Astrocyte of the spinal cord (primary cell): ENCODE results near the gene CCNB1IP1.

Experiments used
- DNase-seq: peaks from one replicate; pipeline ENCODE4 v3.0.0; 2011; ENCODE audit warnings: low read depth, low spot score
- H3K4me3 ChIP-seq: 2 replicates; pipeline ENCODE4 v1.5.1; 2011; ENCODE audit warnings: low read depth, mild to moderate bottlenecking, low read length, moderate library complexity
- CTCF ChIP-seq: IDR thresholded peaks from 2 replicates; pipeline ENCODE4 v1.5.1; 2012; ENCODE audit warnings: low read depth, mild to moderate bottlenecking, low read length, inconsistent platforms
- in situ Hi-C: cut with HindIII; loops from 2 replicates; pipeline ENCODE4 v1.10.0; 2017; ENCODE audit warnings: low sequenced_read_pairs

The CCNB1IP1 gene

DNA sequence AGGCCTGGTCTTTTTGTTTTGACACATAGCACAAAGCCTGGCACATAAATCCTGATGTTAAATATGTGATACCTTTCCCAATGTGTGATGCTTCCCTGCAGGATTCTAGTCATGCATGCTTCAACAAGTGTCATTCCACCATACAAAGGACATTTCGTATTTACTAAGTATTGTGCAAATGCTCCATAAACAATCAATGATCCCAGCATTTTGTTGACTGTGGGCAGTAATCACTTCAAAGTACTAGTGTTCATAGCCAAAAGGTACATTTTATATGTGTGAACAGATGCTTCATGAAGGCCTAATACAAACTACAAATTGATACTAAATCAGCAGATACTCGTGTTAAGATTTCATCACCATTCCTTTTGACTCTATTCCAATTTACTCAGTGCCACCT is 4.4 kb downstream of the CCNB1IP1 start:
- no peak for DNase-seq
- in situ Hi-C loops: no loop called here
- no peak overlapping the region for H3K4me3 ChIP-seq
- no peak for TF ChIP-seq CTCF

GRCh38 chr14:20327005-20327869 is 5.8 kb downstream of the CCNB1IP1 start:
- peak; percentile 74 for DNase-seq
- no peak overlapping the region for H3K4me3 ChIP-seq
- peak; percentile 64 for TF ChIP-seq CTCF
- in situ Hi-C loops: no loop called here

GRCh38 chr14:20317720-20318119 is 15.4 kb downstream of the CCNB1IP1 start:
- DNase-seq: no peak
- TF ChIP-seq CTCF: no peak
- in situ Hi-C loops: no loop called here
- H3K4me3 ChIP-seq: no peak overlapping the region

GRCh38 chr14:20314026-20314425 is 19.1 kb downstream of the CCNB1IP1 start:
- no peak for DNase-seq
- in situ Hi-C loops: no loop called here
- TF ChIP-seq CTCF: no peak
- no peak overlapping the region for H3K4me3 ChIP-seq

DNA sequence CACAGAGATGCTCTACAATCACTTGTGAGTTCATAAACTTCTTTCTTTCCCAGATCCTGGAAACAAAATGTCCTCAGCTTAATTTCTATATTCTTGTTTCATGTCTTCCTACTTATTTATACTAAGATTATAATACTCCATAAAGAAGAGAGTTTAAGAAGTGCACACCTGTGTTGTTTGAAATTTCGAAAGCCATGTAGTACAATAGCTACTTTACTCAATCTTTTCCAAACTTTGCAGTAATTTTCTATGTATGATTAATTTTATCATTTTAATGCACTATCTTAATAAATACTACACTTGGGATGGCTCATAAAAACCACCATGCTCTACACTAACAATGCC is 27.0 kb downstream of the CCNB1IP1 start:
- no peak for TF ChIP-seq CTCF
- in situ Hi-C loops: no loop called here
- H3K4me3 ChIP-seq: no peak overlapping the region
- DNase-seq: no peak

DNA sequence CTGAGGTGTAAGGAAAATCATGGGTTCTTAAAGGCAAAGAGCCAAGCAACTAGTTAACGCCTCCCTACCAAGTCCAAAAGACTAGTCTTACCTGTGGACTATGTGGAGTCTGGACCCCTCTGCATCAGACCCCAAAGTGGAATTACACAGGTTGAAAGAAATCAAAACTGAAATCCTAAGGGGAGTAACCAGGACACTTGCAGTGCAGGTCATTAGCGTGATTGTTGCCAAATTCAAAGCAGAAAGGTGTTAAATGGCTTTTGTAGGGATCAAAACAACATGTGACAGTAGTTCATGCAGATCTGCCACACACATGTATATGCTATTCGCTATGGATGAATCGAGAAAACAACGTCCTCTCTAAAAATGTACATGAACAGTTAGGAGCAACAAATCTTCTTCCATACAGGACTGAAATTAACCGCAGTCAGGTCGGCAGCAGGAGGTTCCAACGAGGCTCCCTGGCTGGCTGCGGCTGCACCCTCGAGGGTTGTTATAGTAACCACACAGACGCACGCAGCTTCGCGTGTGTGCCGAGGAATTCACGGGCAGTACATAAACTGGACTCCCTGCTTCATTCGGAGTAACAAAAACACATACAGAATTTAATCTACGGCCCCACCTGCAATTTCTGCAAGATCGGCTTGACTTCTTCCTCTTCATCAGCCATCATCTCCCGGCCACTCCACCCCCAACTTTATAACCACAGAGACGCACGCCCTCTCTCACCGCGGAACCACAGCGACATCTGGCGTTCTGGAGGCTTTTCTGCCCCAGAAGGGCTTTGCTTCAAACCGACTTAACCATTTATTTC is 27.6 kb downstream of the CCNB1IP1 start, which contains the start of gene TTC5:
Gene TTC5, minus strand, starts transcription at position 687 of the 814 bp plus-strand sequence. Its CDS starts 14 bp downstream, at position 673.
- in situ Hi-C loops: no loop called here
- TF ChIP-seq CTCF: peak; percentile 97
- peak; percentile 94 for DNase-seq
- H3K4me3 ChIP-seq: peak within 1 kb of the TSS; percentile 92
